Suppressor macrophage treated with lipopolysaccharide for 4 hours (primary cell): Measurements from ENCODE around the gene EPM2A.
"Not testable (repeated sequence)": the region's sequence is repeated elsewhere in the genome, so short reads cannot be mapped to it uniquely, and the experiment has no call there.

Experiments
- DNase-seq: peaks from one replicate; pipeline ENCODE4 v3.0.0-alpha.2; 2020

Gene EPM2A

GRCh38 chr6:145728444-145729385, 6.6 kb downstream of the EPM2A start:
- DNase-seq: no peak

GRCh38 chr6:145727817-145728388, 7.4 kb downstream of the EPM2A start:
- DNase-seq: no peak

GRCh38 chr6:145725570-145725969, 9.8 kb downstream of the EPM2A start:
- no peak for DNase-seq

- DNase-seq: no peak
These were observed 11.7 kb downstream of the EPM2A start for GRCh38 chr6:145723646-145724045.

- DNase-seq: no peak
These were observed 13.1 kb downstream of the EPM2A start for GRCh38 chr6:145722190-145722589.

GRCh38 chr6:145721144-145721543, 14.2 kb downstream of the EPM2A start:
- no peak for DNase-seq

GRCh38 chr6:145715426-145715825, 19.9 kb downstream of the EPM2A start:
- no peak for DNase-seq

- DNase-seq: no peak
These were observed 20.6 kb downstream of the EPM2A start for GRCh38 chr6:145714731-145715130.

- DNase-seq: no peak
These were observed 21.5 kb downstream of the EPM2A start for GRCh38 chr6:145713773-145714172.

GRCh38 chr6:145711372-145711771, 23.9 kb downstream of the EPM2A start:
- DNase-seq: no peak

- no peak for DNase-seq
These were observed 27.9 kb downstream of the EPM2A start for GRCh38 chr6:145707397-145707796.

- peak; percentile 28 for DNase-seq
These were observed 29.8 kb downstream of the EPM2A start for GRCh38 chr6:145705561-145705960.

GRCh38 chr6:145704143-145704781, 31.1 kb downstream of the EPM2A start:
- peak; percentile 29 for DNase-seq

- DNase-seq: no peak
These were observed 35.9 kb downstream of the EPM2A start for GRCh38 chr6:145699462-145699861.

GRCh38 chr6:145697401-145697800, 37.9 kb downstream of the EPM2A start:
- DNase-seq: not testable (repeated sequence)

- no peak for DNase-seq
These were observed 41.1 kb downstream of the EPM2A start for GRCh38 chr6:145694083-145694737.

- no peak for DNase-seq
These were observed 44.4 kb downstream of the EPM2A start for GRCh38 chr6:145690969-145691368.

- peak; percentile 11 for DNase-seq
These were observed 45.8 kb downstream of the EPM2A start for GRCh38 chr6:145689529-145689928.

GRCh38 chr6:145688493-145688905, 46.8 kb downstream of the EPM2A start:
- DNase-seq: no peak

GRCh38 chr6:145685932-145686331, 49.4 kb downstream of the EPM2A start:
- no peak for DNase-seq

- no peak for DNase-seq
These were observed 53.4 kb downstream of the EPM2A start for GRCh38 chr6:145681965-145682364.

GRCh38 chr6:145673504-145673903, 61.8 kb downstream of the EPM2A start:
- no peak for DNase-seq

GRCh38 chr6:145670311-145670710, 65.0 kb downstream of the EPM2A start:
- no peak for DNase-seq
